Neuronal stem cell (in vitro differentiated cells): ENCODE data around the gene SUPT7L.

ENCODE experiments used
- DNase-seq: peaks from one replicate; pipeline ENCODE4 v3.0.0-alpha.2; 2013; ENCODE audit warnings: low spot score
- H2AFZ ChIP-seq: one replicate; pipeline ENCODE4 v1.6.1; 2013; ENCODE audit warnings: mild to moderate bottlenecking, low read length, inconsistent platforms
- H2AK5ac ChIP-seq: 2 replicates; pipeline ENCODE4 v1.6.1; 2013; ENCODE audit warnings: low read depth, mild to moderate bottlenecking, inconsistent platforms, low read length, moderate library complexity, mixed read lengths
- H2BK120ac ChIP-seq: 2 replicates; pipeline ENCODE4 v1.6.1; 2013; ENCODE audit warnings: low read depth, mild to moderate bottlenecking, inconsistent platforms, low read length, moderate library complexity, mixed read lengths
- H2BK12ac ChIP-seq: one replicate; pipeline ENCODE4 v1.6.1; 2013; ENCODE audit warnings: low read length, inconsistent platforms
- H2BK15ac ChIP-seq: 2 replicates; pipeline ENCODE4 v1.6.1; 2013; ENCODE audit warnings: mild to moderate bottlenecking, low read length, inconsistent platforms, mixed read lengths
- H2BK5ac ChIP-seq: one replicate; pipeline ENCODE4 v1.6.1; 2013; ENCODE audit warnings: inconsistent platforms, mild to moderate bottlenecking, low read length, moderate library complexity
- H3K14ac ChIP-seq: one replicate; pipeline ENCODE4 v1.6.1; 2013; ENCODE audit warnings: low read length, inconsistent platforms
- H3K18ac ChIP-seq: 2 replicates; pipeline ENCODE4 v1.6.1; 2013; ENCODE audit warnings: low read length, inconsistent platforms
- H3K23ac ChIP-seq: 2 replicates; pipeline ENCODE4 v1.6.1; 2013; ENCODE audit warnings: low read depth, mild to moderate bottlenecking, mixed read lengths, low read length, inconsistent platforms; ENCODE audit not compliant: poor library complexity
- H3K27ac ChIP-seq: replicated peaks from 3 replicates; pipeline ENCODE4 v1.5.1; 2013; ENCODE audit warnings: low read length, inconsistent platforms
- H3K27me3 ChIP-seq, 3 experiments: 2 replicates each; pipeline ENCODE4 v1.6.1; 2013; ENCODE audit warnings: low read length in 3 of 3, mild to moderate bottlenecking in 2 of 3, inconsistent platforms in 1 of 3, low read depth in 1 of 3, mixed read lengths in 1 of 3, moderate library complexity in 1 of 3; ENCODE audit not compliant: control insufficient read depth in 3 of 3, insufficient read depth in 3 of 3
- H3K36me3 ChIP-seq, 2 donors: replicated peaks in 1 of 2; 2 replicates each; pipeline ENCODE4 v1.6.1; 2013; ENCODE audit warnings: low read length in 2 of 2; ENCODE audit not compliant: control insufficient read depth in 2 of 2, insufficient read depth in 2 of 2
- H3K4ac ChIP-seq: 2 replicates; pipeline ENCODE4 v1.6.1; 2013; ENCODE audit warnings: inconsistent platforms, mild to moderate bottlenecking, low read length, moderate library complexity
- H3K4me1 ChIP-seq, 2 donors: 1 replicate in 1 of 2; 2 replicates in 1 of 2; pipeline ENCODE4 v1.6.1; 2013; ENCODE audit warnings: low read length in 2 of 2, low read depth in 1 of 2; ENCODE audit not compliant: control insufficient read depth in 2 of 2, insufficient read depth in 1 of 2
- H3K4me2 ChIP-seq: one replicate; pipeline ENCODE4 v1.6.1; 2013; ENCODE audit warnings: mild to moderate bottlenecking, low read length, inconsistent platforms; ENCODE audit not compliant: insufficient read depth, poor library complexity, severe bottlenecking
- H3K4me3 ChIP-seq, 2 donors: 2 replicates each; pipeline ENCODE4 v1.5.1; 2013; ENCODE audit warnings: low read length in 2 of 2, mild to moderate bottlenecking in 2 of 2, inconsistent platforms in 1 of 2, moderate library complexity in 1 of 2
- H3K79me1 ChIP-seq: one replicate; pipeline ENCODE4 v1.6.1; 2013; ENCODE audit warnings: low read depth, mild to moderate bottlenecking, inconsistent platforms, low read length, moderate library complexity
- H3K9ac ChIP-seq: one replicate; pipeline ENCODE4 v1.6.1; 2013; ENCODE audit warnings: mild to moderate bottlenecking, low read depth, low read length, inconsistent platforms; ENCODE audit not compliant: poor library complexity
- H3K9me3 ChIP-seq, 2 donors: replicated peaks in 1 of 2; 2 replicates each; pipeline versions ENCODE3 to v1.6.1; 2013; ENCODE audit warnings: low read length in 2 of 2, mild to moderate bottlenecking in 2 of 2, inconsistent platforms in 1 of 2, low read depth in 1 of 2, mixed read lengths in 1 of 2, moderate library complexity in 1 of 2; ENCODE audit not compliant: control insufficient read depth in 2 of 2, insufficient read depth in 1 of 2
- H4K8ac ChIP-seq: one replicate; pipeline ENCODE4 v1.6.1; 2013; ENCODE audit warnings: low read depth, mild to moderate bottlenecking, inconsistent platforms, low read length, moderate library complexity
- H4K91ac ChIP-seq: one replicate; pipeline ENCODE4 v1.6.1; 2013; ENCODE audit warnings: low read length, low read depth, mild to moderate bottlenecking, inconsistent platforms; ENCODE audit not compliant: poor library complexity
- WGBS, 2 donors: extraction: QIAGEN DNeasy Blood & Tissue Kit; methylation state at CpG; one replicate each; pipeline ENCODE4 v1.1.7; 2013; ENCODE audit warnings: missing lambda C conversion rate in 2 of 2, mixed read lengths in 1 of 2; ENCODE audit not compliant: insufficient read length in 2 of 2, insufficient replicate concordance in 1 of 2; ENCODE audit errors: extremely low coverage in 2 of 2; 5-methylcytosine and 5-hydroxymethylcytosine counted together

Gene SUPT7L

DNA sequence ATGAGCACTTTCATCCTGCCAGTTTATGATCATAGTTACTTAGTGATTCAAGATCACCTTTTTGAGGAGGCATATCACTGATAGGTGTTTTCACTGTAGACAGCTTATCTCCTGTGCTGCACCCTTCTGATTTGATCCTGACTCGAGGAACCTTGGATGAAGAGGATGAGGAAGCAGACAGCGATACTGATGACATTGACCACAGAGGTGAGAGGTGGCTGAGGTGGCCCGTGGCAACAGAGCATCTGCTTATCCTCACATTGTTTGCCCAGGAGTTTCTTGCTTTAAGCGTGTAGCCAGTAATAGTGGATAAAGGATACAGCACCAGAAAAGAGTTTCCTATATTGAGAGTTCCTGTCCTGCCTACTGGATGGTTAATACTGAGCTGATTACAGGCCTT, 15.7 kb downstream of the SUPT7L start:
- no peak overlapping the region for H3K4ac ChIP-seq
- no peak overlapping the region for H2AK5ac ChIP-seq
- no peak overlapping the region for H2BK5ac ChIP-seq
- H3K79me1 ChIP-seq: no peaks in the 10 kb centered on the region
- WGBS, 2 donors: no CpG with 5 or more reads among the region's 4 CpGs
- no peaks in the 10 kb centered on the region for H3K4me1 ChIP-seq
- no peak overlapping the region for H3K9ac ChIP-seq
- no peak overlapping the region for H2BK120ac ChIP-seq
- H3K18ac ChIP-seq: no peak overlapping the region
- DNase-seq: no peak
- H2BK12ac ChIP-seq: no peak overlapping the region
- no peak overlapping the region for H3K4me2 ChIP-seq
- H4K8ac ChIP-seq: no peak overlapping the region
- no peaks in the 10 kb centered on the region for H3K9me3 ChIP-seq
- no peak overlapping the region for H3K23ac ChIP-seq
- H3K14ac ChIP-seq: no peak overlapping the region
- no peak overlapping the region for H2AFZ ChIP-seq
- no peak overlapping the region for H3K4me3 ChIP-seq
- H3K27me3 ChIP-seq: no peaks in the 10 kb centered on the region
- peaks cover 21 to 91% of the 10 kb centered on the region in 2 donors for H3K36me3 ChIP-seq
- H3K27ac ChIP-seq: no peak overlapping the region
- H2BK15ac ChIP-seq: no peak overlapping the region
- H4K91ac ChIP-seq: no peak overlapping the region

DNA sequence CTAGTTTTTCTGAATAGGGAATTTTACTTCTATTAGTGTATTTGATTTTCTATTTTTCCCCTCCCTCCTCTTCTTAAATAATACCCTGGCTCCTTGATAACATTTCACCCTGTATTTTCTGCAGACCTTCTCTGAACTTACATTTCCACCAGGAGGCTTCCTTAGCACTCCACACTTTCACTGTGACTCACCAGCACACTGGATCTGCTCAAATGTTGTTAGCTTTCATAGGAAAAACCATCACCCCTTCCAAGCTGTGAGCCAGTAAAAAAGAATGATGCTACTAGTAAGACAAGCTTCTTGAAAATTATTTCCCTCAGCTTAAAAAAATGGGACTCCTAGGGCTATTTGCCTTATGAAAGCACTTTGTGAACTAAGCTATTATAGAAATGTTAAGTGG, 16.1 kb downstream of the SUPT7L start:
- Histone ChIP-seq H3K9ac (no peak overlapping the region), H2BK120ac (no peak overlapping the region), H3K4me2 (no peak overlapping the region), H4K8ac (no peak overlapping the region), H2BK12ac (no peak overlapping the region), H2AFZ (no peak overlapping the region), H3K9me3 (no peaks in the 10 kb centered on the region), H3K27ac (no peak overlapping the region), H2BK15ac (no peak overlapping the region), H2AK5ac (no peak overlapping the region), H2BK5ac (no peak overlapping the region), H3K14ac (no peak overlapping the region), H3K18ac (no peak overlapping the region), H3K4me3 (no peak overlapping the region), H3K4me1 (no peaks in the 10 kb centered on the region), H3K4ac (no peak overlapping the region), H3K36me3 (peaks cover 19 to 91% of the 10 kb centered on the region in 2 donors), H4K91ac (no peak overlapping the region), H3K79me1 (no peaks in the 10 kb centered on the region), H3K27me3 (no peaks in the 10 kb centered on the region), H3K23ac (no peak overlapping the region)
- no peak for DNase-seq

DNA sequence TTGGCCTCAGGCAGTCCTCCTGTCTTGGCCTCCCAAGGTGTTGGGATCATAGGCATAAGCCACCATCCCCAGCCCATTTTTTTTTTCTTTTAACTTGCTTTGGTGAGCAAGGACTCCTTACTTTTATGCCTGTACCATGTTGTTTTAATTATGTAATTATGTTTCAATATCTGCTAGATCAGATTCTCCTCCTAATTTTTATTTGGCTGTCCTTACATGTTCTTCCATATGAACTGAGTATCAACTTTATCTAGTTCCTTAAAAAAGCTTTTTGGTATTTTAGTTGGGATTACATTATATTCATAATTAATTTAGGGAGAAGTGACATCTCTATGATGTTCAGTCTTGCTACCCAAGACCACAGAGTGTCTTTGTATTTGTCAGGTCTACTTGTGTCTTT, 18.2 kb downstream of the SUPT7L start:
- Histone ChIP-seq H3K27me3 (no peaks in the 10 kb centered on the region), H2BK12ac (no peak overlapping the region), H3K4me2 (no peak overlapping the region), H3K79me1 (no peaks in the 10 kb centered on the region), H3K9me3 (no peaks in the 10 kb centered on the region), H3K27ac (no peak overlapping the region), H3K4me1 (no peaks in the 10 kb centered on the region), H2AFZ (no peak overlapping the region), H3K9ac (no peak overlapping the region), H3K14ac (no peak overlapping the region), H2BK15ac (no peak overlapping the region), H4K91ac (no peak overlapping the region), H2BK5ac (no peak overlapping the region), H3K18ac (no peak overlapping the region), H2BK120ac (no peak overlapping the region), H4K8ac (no peak overlapping the region), H3K36me3 (peaks cover 12 to 91% of the 10 kb centered on the region in 2 donors), H3K23ac (no peak overlapping the region), H3K4me3 (no peak overlapping the region), H2AK5ac (no peak overlapping the region), H3K4ac (no peak overlapping the region)
- DNase-seq: no peak

DNA sequence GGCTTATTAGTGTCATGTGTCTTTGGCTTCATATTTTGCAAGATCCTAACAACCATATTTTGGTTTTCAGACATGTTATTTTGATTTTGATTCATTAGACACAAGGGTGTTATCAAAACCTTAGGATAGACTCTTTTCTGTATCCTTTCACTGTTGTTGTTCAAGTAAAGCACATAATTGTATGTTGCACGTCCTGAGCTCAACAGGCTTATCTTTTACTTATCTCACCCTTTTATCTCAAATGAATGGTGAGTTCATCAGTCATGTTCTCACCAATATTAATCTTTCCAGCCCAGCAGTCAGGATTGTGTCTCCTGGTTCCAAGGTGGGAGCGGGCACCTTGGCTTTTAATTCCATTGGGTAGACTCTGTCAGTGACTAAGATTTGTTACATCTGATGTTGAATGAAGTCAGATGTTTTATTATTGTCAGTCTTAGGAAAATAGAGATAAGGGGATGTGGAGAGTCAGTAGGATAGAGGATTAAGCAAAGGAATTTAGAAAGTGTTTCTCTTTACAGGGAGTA, 22.6 kb downstream of the SUPT7L start:
- no peak overlapping the region for H3K27ac ChIP-seq
- H3K4me1 ChIP-seq: no peaks in the 10 kb centered on the region
- no peak overlapping the region for H2BK5ac ChIP-seq
- no peaks in the 10 kb centered on the region for H3K79me1 ChIP-seq
- no peak overlapping the region for H2BK15ac ChIP-seq
- no peak overlapping the region for H3K4me3 ChIP-seq
- no peak overlapping the region for H3K9ac ChIP-seq
- peaks cover 12 to 95% of the 10 kb centered on the region in 2 donors for H3K36me3 ChIP-seq
- H4K91ac ChIP-seq: no peak overlapping the region
- H2AFZ ChIP-seq: no peak overlapping the region
- no peak overlapping the region for H2AK5ac ChIP-seq
- H3K9me3 ChIP-seq: no peaks in the 10 kb centered on the region
- H3K4me2 ChIP-seq: no peak overlapping the region
- H3K14ac ChIP-seq: no peak overlapping the region
- no peak overlapping the region for H3K18ac ChIP-seq
- WGBS, 2 donors: no CpG with 5 or more reads among the region's 2 CpGs
- DNase-seq: no peak
- no peak overlapping the region for H2BK120ac ChIP-seq
- no peak overlapping the region for H3K23ac ChIP-seq
- no peak overlapping the region for H2BK12ac ChIP-seq
- no peaks in the 10 kb centered on the region for H3K27me3 ChIP-seq
- no peak overlapping the region for H4K8ac ChIP-seq
- no peak overlapping the region for H3K4ac ChIP-seq
